T-helper 2 cell (primary cell): Measurements from ENCODE around the gene INTS1.

Experiments used
- DNase-seq, 5 experiments: peaks; one replicate each; pipeline versions ENCODE4 v3.0.0 to v3.0.0-alpha.2; 2012 to 2022

INTS1 gene

DNA sequence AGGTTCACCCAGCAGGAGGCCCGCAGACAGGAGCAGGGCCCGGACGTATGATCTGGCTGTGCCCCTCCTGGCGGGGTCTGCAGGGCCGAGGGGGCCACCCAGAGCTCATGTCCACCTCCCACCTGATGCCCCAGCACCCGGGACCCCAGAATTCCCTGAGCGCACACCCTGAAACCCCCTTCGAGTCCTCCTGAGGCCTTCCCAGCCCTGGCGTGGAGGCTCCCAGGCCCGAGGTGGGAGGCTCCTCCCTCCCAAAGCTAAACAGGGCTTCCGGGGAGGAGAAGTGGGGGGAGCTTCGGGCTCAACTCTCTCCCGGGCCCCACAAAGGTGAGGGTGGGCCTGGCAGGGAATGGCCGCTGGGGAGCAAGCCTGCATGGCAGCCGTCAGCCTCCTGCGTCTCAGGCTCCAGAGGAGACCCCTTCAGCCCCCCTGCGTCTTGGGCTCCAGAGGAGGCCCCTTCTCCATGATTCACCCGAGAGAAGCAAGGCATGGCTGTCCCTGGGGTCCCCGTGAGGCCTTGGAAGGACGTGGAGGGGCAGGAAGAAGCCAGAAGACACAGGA is 75.2 kb downstream of the INTS1 start:
- DNase-seq: no peak

DNA sequence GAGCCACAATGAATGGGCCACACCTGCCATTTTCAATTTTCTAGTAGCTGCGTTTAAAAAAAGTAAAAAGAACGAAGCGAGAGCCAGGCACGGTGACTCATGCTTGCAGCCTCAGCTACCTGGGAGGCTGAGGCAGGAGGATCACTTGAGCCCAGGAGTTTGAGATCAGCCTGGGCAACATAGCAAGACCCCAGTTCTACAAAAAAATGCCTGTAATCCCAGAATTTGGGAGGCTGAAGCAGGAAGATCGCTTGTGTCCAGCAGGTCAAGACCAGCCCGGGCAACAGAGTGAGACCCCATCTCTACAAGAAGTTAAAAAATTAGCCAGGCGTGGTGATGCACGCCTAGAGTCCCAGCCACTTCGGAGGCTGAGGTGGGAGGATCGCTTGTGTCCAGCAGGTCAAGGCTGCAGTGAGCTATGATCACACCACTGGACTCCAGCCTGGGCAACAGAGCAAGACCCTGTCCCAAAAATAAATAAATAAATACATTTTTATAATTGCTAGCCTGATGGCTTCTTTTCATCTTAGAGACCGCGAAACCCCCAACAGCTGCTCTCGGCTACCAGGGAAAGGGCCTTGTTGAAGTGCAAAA is 77.0 kb downstream of the INTS1 start:
- DNase-seq: no peak

DNA sequence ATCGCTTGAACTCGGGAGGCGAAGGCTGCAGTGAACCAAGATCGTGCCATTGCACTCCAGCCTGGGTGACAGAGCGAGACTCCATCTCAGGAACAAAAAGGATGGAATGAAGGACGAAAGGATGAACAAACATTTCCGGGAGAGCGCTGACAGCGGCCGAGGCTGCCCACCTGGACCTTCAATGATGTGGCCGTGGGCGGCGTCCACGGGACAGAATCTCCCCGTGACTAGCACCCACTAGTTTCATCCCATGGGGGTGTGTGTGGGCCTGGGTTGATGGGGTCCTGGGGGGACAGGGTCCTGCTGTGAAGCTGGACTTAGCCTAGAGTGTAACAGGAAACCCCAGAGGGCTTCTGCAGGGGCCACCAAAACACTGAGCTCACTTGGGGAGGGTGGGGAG is 77.7 kb downstream of the INTS1 start:
- DNase-seq: no peak

DNA sequence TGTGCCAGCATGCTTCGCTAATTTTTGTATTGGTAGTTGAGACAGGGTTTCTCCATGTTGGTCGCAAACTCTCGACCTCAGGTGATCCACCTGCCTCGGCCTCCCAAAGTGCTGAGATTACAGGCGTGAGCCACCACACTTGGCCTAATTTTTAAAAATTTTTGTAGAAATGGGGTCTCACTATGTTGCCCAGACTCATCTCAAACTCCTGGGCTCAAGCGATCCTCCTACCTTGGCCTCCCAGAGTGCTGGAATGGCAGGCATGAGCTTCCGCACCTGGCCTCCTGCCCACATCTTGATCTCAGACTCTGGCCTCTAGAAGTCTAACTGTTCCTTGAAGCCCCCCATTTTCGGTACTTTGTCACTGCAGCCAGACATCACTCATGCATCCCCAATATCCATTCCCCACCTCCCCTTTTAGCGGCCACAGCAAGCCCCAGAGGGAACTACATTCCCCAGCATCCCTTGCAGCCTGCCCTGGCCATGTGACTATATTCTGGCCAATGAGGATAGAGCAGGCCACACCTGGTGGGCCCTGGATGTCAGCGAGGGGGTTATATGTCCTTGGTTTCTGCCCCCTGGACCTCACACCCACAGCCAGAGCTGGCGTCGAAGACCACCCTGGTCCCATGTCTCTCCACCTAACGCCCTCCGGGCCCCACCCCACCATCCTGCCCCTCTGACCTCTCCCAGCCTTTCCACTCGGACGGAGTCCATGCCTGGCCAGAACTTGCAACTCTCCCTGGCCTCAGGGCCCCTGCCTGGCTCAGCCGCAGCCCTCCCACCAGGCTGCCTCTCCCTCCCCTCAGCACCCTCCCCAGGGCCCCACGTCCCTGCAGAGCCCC is 78.7 kb downstream of the INTS1 start:
- peak in 1 of 5 experiments; percentile 32 for DNase-seq

DNA sequence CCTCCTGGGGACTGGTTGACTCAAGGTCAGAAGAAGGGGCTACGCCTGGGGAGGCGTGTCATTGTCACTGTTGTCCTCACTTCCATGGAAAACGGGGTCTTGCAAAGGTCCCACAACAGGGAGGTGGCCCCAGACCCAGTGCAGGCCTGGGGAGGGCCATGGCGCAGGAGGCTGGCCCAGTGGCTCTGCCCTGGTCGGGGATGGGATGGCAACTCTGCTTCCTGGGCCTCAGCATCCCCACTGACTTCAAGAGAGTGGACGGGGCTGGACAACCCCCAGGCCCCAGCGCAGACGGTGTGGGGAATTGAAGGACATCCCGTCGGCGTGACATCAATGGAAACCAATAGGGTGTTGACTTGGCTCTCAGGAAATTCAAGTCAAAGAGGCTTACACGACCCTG is 80.1 kb downstream of the INTS1 start:
- no peak for DNase-seq

DNA sequence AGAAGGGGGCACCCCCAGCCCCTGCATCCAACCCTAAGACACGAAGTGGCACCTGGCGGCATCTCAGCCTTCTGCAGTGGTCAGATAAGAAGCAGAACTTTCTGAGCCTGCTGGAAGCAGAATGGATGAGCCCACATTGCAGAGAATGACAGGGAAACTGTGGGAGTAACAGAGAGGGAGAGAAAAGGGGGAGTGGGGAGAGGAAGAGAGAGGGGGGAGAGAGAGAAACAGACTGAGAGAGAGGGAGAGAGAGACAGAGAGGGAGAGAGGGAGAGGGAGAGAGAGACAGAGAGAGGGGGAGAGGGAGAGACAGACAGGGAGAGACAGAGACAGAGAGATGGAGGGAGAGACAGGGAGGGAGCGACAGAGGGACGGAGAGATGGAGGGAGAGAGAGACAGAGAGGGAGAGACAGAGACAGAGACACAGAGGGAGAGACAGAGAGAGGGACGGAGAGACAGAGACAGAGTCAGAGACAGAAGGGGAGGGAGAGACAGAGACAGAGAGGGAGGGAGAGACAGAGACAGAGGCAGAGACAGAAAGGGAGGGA is 80.9 kb downstream of the INTS1 start:
- DNase-seq: no peak

DNA sequence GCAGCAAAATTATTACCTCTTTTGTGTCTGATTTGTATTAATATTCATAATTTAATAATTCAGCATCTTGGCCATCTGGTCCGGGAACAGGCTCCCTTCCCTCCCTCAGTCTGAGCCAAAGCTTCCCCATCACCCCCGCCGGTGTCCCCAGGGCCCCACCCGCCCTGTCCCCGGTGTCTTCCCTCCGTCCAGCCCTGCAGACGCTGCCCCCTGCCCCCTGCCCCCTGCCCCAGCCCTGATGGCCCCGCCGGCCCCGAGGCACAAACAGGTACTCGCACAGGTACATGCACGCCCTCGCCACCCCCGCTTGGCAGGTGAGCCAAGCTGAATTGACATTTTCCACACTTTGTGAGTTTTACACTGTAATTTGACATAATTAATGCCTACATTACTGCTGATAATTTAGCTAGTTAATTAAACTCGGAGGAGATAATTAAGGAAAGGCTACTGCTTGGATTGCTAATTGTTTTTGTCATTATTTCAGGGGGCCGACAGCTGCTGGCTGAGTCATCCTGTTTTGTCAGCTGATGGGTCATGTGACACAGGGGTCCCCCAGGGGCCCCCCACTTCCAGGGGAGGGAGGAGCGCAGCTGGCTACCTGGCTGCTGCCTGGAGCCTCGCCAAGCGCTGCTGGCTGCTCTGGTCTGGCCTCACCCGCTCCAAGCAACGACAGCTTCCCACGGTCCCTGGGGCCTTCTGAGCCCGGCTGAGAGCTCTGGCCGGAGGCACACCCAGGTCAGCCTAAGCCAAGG is 81.5 kb downstream of the INTS1 start:
- no peak for DNase-seq

DNA sequence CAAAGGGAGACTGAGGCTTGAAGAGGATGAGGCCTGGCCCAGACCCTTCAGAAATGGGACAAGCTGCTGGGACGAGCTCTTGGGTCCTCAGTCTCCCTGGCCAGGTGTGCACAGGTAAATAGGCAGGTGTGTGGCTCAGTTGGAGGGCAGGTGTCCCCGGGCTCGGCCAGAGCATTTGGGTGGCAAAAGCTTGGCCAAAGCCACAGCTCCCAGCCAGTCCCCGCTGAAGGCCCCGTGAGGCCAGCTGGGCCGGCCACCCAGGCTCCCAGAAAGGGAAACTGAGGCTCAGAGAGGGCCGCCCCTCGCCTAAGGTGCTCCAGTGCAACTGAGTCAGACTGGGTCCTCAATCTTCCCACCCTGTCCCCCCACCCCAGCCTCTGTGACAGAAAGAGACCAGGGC is 82.2 kb downstream of the INTS1 start:
- no peak for DNase-seq

DNA sequence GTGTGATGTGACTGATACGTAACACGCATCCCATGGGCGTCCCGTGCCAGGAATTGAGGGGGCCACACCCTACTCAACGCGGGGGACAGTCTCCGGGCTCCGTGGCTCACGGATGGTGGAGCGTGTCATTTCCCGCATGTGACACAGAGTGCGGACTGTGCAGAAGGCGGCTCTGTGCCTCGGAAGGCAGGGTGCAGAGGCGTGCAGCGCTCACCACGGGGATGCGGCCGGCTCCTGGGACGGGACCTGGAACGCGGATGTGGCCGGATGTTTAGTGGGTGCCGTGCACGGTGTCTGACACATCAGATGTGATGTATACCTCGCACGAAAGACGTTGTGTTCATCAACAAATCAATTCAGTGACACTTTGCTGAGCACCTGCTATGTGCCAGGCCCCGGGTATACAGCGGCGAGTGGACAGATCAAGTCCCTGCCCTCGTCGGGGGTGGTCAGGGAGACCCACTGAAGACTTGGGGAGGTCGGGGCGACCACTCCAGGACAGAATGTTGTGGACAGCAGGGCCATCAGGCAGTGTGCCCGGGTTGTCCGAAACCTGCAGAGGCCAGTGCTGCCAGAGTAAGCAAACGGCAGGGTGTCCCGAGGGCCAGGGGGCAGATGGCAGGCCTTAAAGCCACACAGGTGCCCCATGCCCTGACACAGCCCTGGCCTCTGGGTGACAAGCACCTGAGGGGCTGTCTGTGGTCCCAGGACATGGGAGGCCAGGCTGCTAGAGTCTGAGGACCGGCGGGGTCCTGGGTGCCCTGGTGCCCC is 83.0 kb downstream of the INTS1 start:
- no peak for DNase-seq
